Measurements from ENCODE around the gene CDS2. TPM values are rescaled to one million over a fixed set of nuclear protein-coding genes. Genes with fewer than 3 reads are reported as not detected.

Gene CDS2
- total and polyA plus RNA-seq, 12 donors, result 16.7 to 100 (median 82.3) TPM

GRCh38 chr20:5215672-5216304, 89.0 kb downstream of the CDS2 start:
- TF ChIP-seq CTCF (IDR thresholded peaks at IDR 0.05), result no peak
- ATAC-seq (no peak), DNase-seq (no peak)
- H3K4me1 ChIP-seq, result peaks cover 0 to 29% (median 13%) of the 10 kb centered on the region in 9 donors
- H3K27me3 ChIP-seq, result no peaks in the 10 kb centered on the region
- intact Hi-C loops (cut with DNase I), result loop anchor here in 3 of 10 donors (5.0 to 10.0 kb wide), 3 partner anchors 229 to 1838 kb away; no protein-coding TSS in a partner anchor
- WGBS, 2 donors, result 67 to 74% methylated on average over 4 of the region's 4 CpGs
- peak overlapping the region in 2 of 10 donors; percentile 15 to 66 for H3K27ac ChIP-seq
- H3K4me3 ChIP-seq, result no peak overlapping the region
- H3K36me3 ChIP-seq, result peaks cover 0 to 53% (median 5%) of the 10 kb centered on the region in 9 donors
- H3K9me3 ChIP-seq, result no peaks in the 10 kb centered on the region

GRCh38 chr20:5216663-5217062, 89.9 kb downstream of the CDS2 start:
- no peaks in the 10 kb centered on the region for H3K9me3 ChIP-seq
- WGBS, 2 donors, result 46% methylated on average over 3 of the region's 3 CpGs
- H3K4me3 ChIP-seq, result no peak overlapping the region
- peaks cover 0 to 56% (median 5%) of the 10 kb centered on the region in 9 donors for H3K36me3 ChIP-seq
- TF ChIP-seq CTCF (IDR thresholded peaks at IDR 0.05), result no peak
- intact Hi-C loops (cut with DNase I), result loop anchor here in 3 of 10 donors (5.0 to 10.0 kb wide), 3 partner anchors 228 to 1839 kb away; no protein-coding TSS in a partner anchor
- DNase-seq, result peak in 1 of 2 donors; percentile 48
- peaks cover 0 to 29% (median 13%) of the 10 kb centered on the region in 9 donors for H3K4me1 ChIP-seq
- peak overlapping the region in 2 of 10 donors; percentile 15 to 66 for H3K27ac ChIP-seq
- ATAC-seq, result peak; percentile 46 to 93 (median 78)
- H3K27me3 ChIP-seq, result no peaks in the 10 kb centered on the region

GRCh38 chr20:5217616-5218015, 90.8 kb downstream of the CDS2 start:
- Histone ChIP-seq H3K4me1 (peaks cover 0 to 24% (median 13%) of the 10 kb centered on the region in 9 donors), H3K9me3 (no peaks in the 10 kb centered on the region), H3K27ac (no peak overlapping the region), H3K27me3 (no peaks in the 10 kb centered on the region), H3K36me3 (peaks cover 0 to 52% (median 0%) of the 10 kb centered on the region in 9 donors), H3K4me3 (no peak overlapping the region)
- ATAC-seq, result no peak
- intact Hi-C loops (cut with DNase I), result loop anchor here in 3 of 10 donors (5.0 to 10.0 kb wide), 3 partner anchors 227 to 1840 kb away; no protein-coding TSS in a partner anchor
- 93 to 96% methylated on average over 4 of the region's 4 CpGs for WGBS, 2 donors
- no peak for DNase-seq
- TF ChIP-seq CTCF (IDR thresholded peaks at IDR 0.05), result no peak

DNA sequence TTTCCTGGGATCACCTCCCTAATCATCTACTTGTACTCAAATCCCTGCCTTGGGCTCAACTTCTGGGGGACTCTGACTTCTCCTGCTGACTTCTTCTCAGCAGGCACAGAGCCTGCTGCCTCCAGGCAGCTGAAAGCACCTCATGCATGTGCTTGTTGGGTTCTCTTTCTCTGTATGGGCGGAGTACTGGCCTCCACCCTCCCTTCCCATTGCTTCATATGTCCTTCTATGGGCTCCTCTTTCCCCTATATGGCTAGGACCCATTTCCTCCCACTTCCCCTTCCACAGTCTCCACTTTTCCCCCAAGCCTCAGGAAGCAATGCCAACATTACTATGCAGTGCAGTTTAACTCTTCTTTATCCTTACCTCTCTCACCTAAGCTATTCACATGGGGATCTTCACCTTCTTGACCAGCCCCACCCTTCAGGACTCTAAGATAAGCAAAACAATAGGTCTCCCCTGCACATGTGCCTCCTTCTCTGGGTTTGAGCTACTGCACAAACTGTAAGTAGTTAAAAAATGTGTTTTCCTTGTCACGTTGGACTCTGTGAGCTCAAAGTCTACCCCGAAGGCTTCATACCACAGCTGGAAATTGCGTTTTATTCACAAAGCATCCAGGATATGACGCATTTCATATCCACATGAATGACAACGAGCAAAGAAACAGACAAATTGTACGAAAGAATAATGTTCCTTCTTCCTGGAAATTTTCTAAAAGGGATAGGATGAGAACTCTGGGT, 93.7 kb downstream of the CDS2 start:
- no peak overlapping the region for H3K27ac ChIP-seq
- 62 to 68% methylated on average over 7 of the region's 7 CpGs for WGBS, 2 donors
- H3K36me3 ChIP-seq, result peaks cover 0 to 43% (median 0%) of the 10 kb centered on the region in 9 donors
- TF ChIP-seq CTCF (IDR thresholded peaks at IDR 0.05), result no peak
- ATAC-seq (no peak), DNase-seq (no peak)
- no peak overlapping the region for H3K4me3 ChIP-seq
- H3K27me3 ChIP-seq, result no peaks in the 10 kb centered on the region
- intact Hi-C loops (cut with DNase I), result loop anchor here in 1 of 10 donors (10.0 kb wide), 1 partner anchor 224 kb away; no protein-coding TSS in a partner anchor
- peaks cover 0 to 19% (median 12%) of the 10 kb centered on the region in 9 donors for H3K4me1 ChIP-seq
- H3K9me3 ChIP-seq, result no peaks in the 10 kb centered on the region
